CD14-positive monocyte (primary cell): ENCODE data around the gene OR5M10. TPM values are rescaled to one million over a fixed set of nuclear protein-coding genes. Genes with fewer than 3 reads are reported as not detected.

Source experiments
- DNase-seq, 3 donors: peaks; one replicate each; pipeline ENCODE4 v3.0.0-alpha.2; 2011 to 2022
- H2AFZ ChIP-seq: 2 replicates; pipeline ENCODE4 v1.6.0; 2012; ENCODE audit warnings: mild to moderate bottlenecking, low read depth, low read length, inconsistent platforms; ENCODE audit not compliant: insufficient read depth, poor library complexity, severe bottlenecking
- H3K27ac ChIP-seq, 2 donors: 1 replicate in 1 of 2; 2 replicates in 1 of 2; pipeline ENCODE4 v1.5.1; 2012 to 2013; ENCODE audit warnings: low read length in 2 of 2, control low read depth in 1 of 2, inconsistent platforms in 1 of 2, low read depth in 1 of 2, mild to moderate bottlenecking in 1 of 2
- H3K27me3 ChIP-seq, 2 donors: one replicate each; pipeline versions ENCODE4 v1.6.0 to v1.6.1; 2011 to 2013; ENCODE audit warnings: low read length in 2 of 2; ENCODE audit not compliant: control insufficient read depth in 2 of 2, insufficient read depth in 2 of 2
- H3K36me3 ChIP-seq, 2 donors: replicated peaks in 1 of 2; 1 replicate in 1 of 2; 2 replicates in 1 of 2; pipeline versions ENCODE4 v1.5.1 to v1.6.1; 2012 to 2013; ENCODE audit warnings: low read length in 2 of 2, control low read depth in 1 of 2, inconsistent platforms in 1 of 2, mild to moderate bottlenecking in 1 of 2; ENCODE audit not compliant: insufficient read depth in 2 of 2, control insufficient read depth in 1 of 2
- H3K4me1 ChIP-seq, 2 donors: 1 replicate in 1 of 2; 2 replicates in 1 of 2; pipeline versions ENCODE4 v1.5.1 to v1.6.1; 2012 to 2013; ENCODE audit warnings: low read length in 2 of 2, control low read depth in 1 of 2, inconsistent platforms in 1 of 2, mild to moderate bottlenecking in 1 of 2, moderate library complexity in 1 of 2; ENCODE audit not compliant: insufficient read depth in 2 of 2, control insufficient read depth in 1 of 2
- H3K4me2 ChIP-seq: replicated peaks from 2 replicates; pipeline ENCODE3; 2012; ENCODE audit warnings: low read length, moderate library complexity, mild to moderate bottlenecking; ENCODE audit not compliant: poor library complexity, severe bottlenecking; ENCODE audit errors: extremely low read depth
- H3K4me3 ChIP-seq, 3 experiments: fragments of 200-600 bp in 1 of 3; sonication (generic) in 1 of 3; replicated peaks in 1 of 3; 1 replicate in 2 of 3; 2 replicates in 1 of 3; pipeline ENCODE4 v1.5.1; 2011 to 2013; ENCODE audit warnings: low read length in 3 of 3, mild to moderate bottlenecking in 3 of 3, control low read depth in 2 of 3, low read depth in 2 of 3, inconsistent platforms in 1 of 3, moderate library complexity in 1 of 3
- H3K79me2 ChIP-seq: 2 replicates; pipeline ENCODE4 v1.6.0; 2012; ENCODE audit warnings: mild to moderate bottlenecking, control low read depth, inconsistent platforms, low read length, moderate library complexity; ENCODE audit not compliant: insufficient read depth
- H3K9ac ChIP-seq: 2 replicates; pipeline ENCODE4 v1.6.0; 2017; ENCODE audit warnings: low read length, mild to moderate bottlenecking; ENCODE audit not compliant: insufficient read depth, poor library complexity, severe bottlenecking
- H3K9me3 ChIP-seq, 2 donors: replicated peaks in 1 of 2; 1 replicate in 1 of 2; 2 replicates in 1 of 2; pipeline versions ENCODE4 v1.5.1 to v1.6.1; 2012 to 2013; ENCODE audit warnings: low read length in 2 of 2, control low read depth in 1 of 2; ENCODE audit not compliant: control insufficient read depth in 1 of 2, insufficient read depth in 1 of 2
- H4K20me1 ChIP-seq: 2 replicates; pipeline ENCODE4 v1.6.0; 2012; ENCODE audit warnings: mild to moderate bottlenecking, low read length, control low read depth, moderate library complexity; ENCODE audit not compliant: insufficient read depth
- H3K27ac Mint-ChIP-seq, 7 donors: one replicate each; pipeline ENCODE4 v1.8.0; 2020; ENCODE audit warnings: mild to moderate bottlenecking in 7 of 7, mixed read lengths in 7 of 7, moderate library complexity in 6 of 7, inconsistent platforms in 2 of 7
- H3K27me3 Mint-ChIP-seq, 3 donors: one replicate each; pipeline ENCODE4 v1.8.0; 2021 to 2022; ENCODE audit warnings: low read depth in 3 of 3, mild to moderate bottlenecking in 3 of 3, mixed read lengths in 3 of 3, moderate library complexity in 3 of 3, inconsistent platforms in 1 of 3
- H3K36me3 Mint-ChIP-seq, 2 donors: one replicate each; pipeline ENCODE4 v1.8.0; 2020; ENCODE audit warnings: mixed read lengths in 2 of 2, inconsistent platforms in 1 of 2, mild to moderate bottlenecking in 1 of 2
- H3K4me1 Mint-ChIP-seq: one replicate; pipeline ENCODE4 v1.8.0; 2020; ENCODE audit warnings: mild to moderate bottlenecking, mixed read lengths
- H3K4me3 Mint-ChIP-seq, 2 donors: one replicate each; pipeline ENCODE4 v1.8.0; 2020; ENCODE audit warnings: mild to moderate bottlenecking in 2 of 2, mixed read lengths in 2 of 2, moderate library complexity in 1 of 2
- H3K9me3 Mint-ChIP-seq, 7 donors: one replicate each; pipeline ENCODE4 v1.8.0; 2020 to 2022; ENCODE audit warnings: mixed read lengths in 7 of 7, mild to moderate bottlenecking in 6 of 7, moderate library complexity in 6 of 7, inconsistent platforms in 2 of 7
- WGBS: methylation state at CpG from one replicate; pipeline ENCODE4 v1.1.5; 2013; ENCODE audit warnings: missing lambda C conversion rate; ENCODE audit not compliant: insufficient coverage; 5-methylcytosine and 5-hydroxymethylcytosine counted together
- intact Hi-C, 2 donors: fragments of 100-400 bp; cut with micrococcal nuclease; formaldehyde crosslinking; loops; one replicate each; pipeline versions ENCODE4 v1.15.0 to v1.15.1; 2023
- polyA plus RNA-seq, 3 donors: library from polyadenylated mRNA; depleted of rRNA in 1 of 3; unstranded in 2 of 3; stranded (reverse) in 1 of 3; fragments of 300-500 nt in 2 of 3; fragments of >200 nt in 1 of 3; fragmentation: Illumina TruSeq in 2 of 3; gene quantifications; 1 replicate in 2 of 3; 2 replicates in 1 of 3; pipeline ENCODE4 v1.2.3, GENCODE V29; 2012 to 2021
- TF ChIP-seq, protein P1 (sequence below): fragments of 200-600 bp; IDR thresholded peaks from one replicate; pipeline ENCODE4 v1.8.0; 2022; ENCODE audit warnings: antibody characterized with exemption, mild to moderate bottlenecking

Gene OR5M10
- polyA plus RNA-seq, 3 donors: not detected

GRCh38 chr11:56543157-56543556 is 34.4 kb downstream of the OR5M10 start, which contains the start of gene OR5M11:
TSS of gene OR5M11 (minus strand) at chr11:56543257. CDS start at chr11:56543257, 0 bp downstream.
- Mint-ChIP-seq H3K27ac (peak within 1 kb of the TSS in 1 of 7 donors; percentile 19), H3K4me1 (no peaks in the 10 kb centered on the region)

GRCh38 chr11:56533054-56533740 is 44.3 kb downstream of the OR5M10 start:
- no peaks in the 10 kb centered on the region for H3K9me3 ChIP-seq
- H4K20me1 ChIP-seq: no peaks in the 10 kb centered on the region
- no peak overlapping the region for H3K4me2 ChIP-seq
- H3K27ac ChIP-seq: no peak overlapping the region
- no peak overlapping the region for H3K9ac ChIP-seq
- H3K27me3 ChIP-seq: no peaks in the 10 kb centered on the region
- no peaks in the 10 kb centered on the region for H3K36me3 ChIP-seq
- H3K4me3 ChIP-seq: no peak overlapping the region
- Mint-ChIP-seq H3K27ac (no peak overlapping the region), H3K36me3 (no peaks in the 10 kb centered on the region), H3K4me1 (no peaks in the 10 kb centered on the region), H3K4me3 (no peak overlapping the region), H3K9me3 (peaks cover 0 to 5% (median 2%) of the 10 kb centered on the region in 7 donors), H3K27me3 (no peaks in the 10 kb centered on the region)
- TF ChIP-seq, protein P1, sequence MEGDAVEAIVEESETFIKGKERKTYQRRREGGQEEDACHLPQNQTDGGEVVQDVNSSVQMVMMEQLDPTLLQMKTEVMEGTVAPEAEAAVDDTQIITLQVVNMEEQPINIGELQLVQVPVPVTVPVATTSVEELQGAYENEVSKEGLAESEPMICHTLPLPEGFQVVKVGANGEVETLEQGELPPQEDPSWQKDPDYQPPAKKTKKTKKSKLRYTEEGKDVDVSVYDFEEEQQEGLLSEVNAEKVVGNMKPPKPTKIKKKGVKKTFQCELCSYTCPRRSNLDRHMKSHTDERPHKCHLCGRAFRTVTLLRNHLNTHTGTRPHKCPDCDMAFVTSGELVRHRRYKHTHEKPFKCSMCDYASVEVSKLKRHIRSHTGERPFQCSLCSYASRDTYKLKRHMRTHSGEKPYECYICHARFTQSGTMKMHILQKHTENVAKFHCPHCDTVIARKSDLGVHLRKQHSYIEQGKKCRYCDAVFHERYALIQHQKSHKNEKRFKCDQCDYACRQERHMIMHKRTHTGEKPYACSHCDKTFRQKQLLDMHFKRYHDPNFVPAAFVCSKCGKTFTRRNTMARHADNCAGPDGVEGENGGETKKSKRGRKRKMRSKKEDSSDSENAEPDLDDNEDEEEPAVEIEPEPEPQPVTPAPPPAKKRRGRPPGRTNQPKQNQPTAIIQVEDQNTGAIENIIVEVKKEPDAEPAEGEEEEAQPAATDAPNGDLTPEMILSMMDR: no peak
- WGBS: no CpG with 5 or more reads among the region's 3 CpGs
- no peak overlapping the region for H2AFZ ChIP-seq
- intact Hi-C loops: no loop called here
- no peaks in the 10 kb centered on the region for H3K4me1 ChIP-seq
- DNase-seq: no peak
- no peaks in the 10 kb centered on the region for H3K79me2 ChIP-seq

More at GRCh38 chr11:56543157-56543556, 34.4 kb downstream of the OR5M10 start, which contains the start of gene OR5M11:
- no peaks in the 10 kb centered on the region for H3K79me2 ChIP-seq
- intact Hi-C loops: no loop called here
- H3K9ac ChIP-seq: no peak within 1 kb of the TSS
- H3K4me2 ChIP-seq: no peak within 1 kb of the TSS
- no peak for DNase-seq
- no peak within 1 kb of the TSS for H3K4me3 Mint-ChIP-seq
- H3K36me3 ChIP-seq: no peaks in the 10 kb centered on the region
- H3K4me1 ChIP-seq: no peaks in the 10 kb centered on the region
- H3K4me3 ChIP-seq: no peak within 1 kb of the TSS
- no peak within 1 kb of the TSS for H2AFZ ChIP-seq
- H4K20me1 ChIP-seq: no peaks in the 10 kb centered on the region
- no peak within 1 kb of the TSS for H3K27ac ChIP-seq
- no peaks in the 10 kb centered on the region for H3K27me3 ChIP-seq
- no CpG with 5 or more reads among the region's 2 CpGs for WGBS
- H3K9me3 Mint-ChIP-seq: peaks cover 0 to 20% (median 2%) of the 10 kb centered on the region in 7 donors
- TF ChIP-seq, protein P1: no peak
- no peaks in the 10 kb centered on the region for H3K36me3 Mint-ChIP-seq
- no peaks in the 10 kb centered on the region for H3K27me3 Mint-ChIP-seq
- peaks cover 19 to 22% of the 10 kb centered on the region in 2 donors for H3K9me3 ChIP-seq
